Measurements from ENCODE around the gene EXD3. TPM values are rescaled to one million over a fixed set of nuclear protein-coding genes. Genes with fewer than 3 reads are reported as not detected.

EXD3 gene
- total RNA-seq, 2 experiments from 2014 or later: 20.8 to 27.0 TPM

DNA sequence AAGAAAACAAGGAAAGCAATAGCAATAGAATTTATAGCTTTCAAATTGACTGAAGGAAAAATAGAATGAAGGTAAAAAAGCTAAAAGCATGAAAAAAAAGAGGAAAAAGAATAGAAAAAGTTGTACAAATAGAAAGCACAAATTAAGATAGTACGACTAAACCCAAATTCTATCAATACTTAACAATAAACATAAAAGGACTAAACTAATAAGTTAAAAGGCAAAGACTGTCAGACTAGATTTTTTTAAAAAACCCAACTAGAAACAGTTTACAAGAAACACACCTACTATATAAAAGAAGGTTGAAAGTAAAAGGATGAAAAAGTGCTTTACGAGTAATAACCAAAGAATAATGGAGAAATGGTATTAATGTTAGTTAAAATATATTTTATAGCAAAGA lies 86.2 kb downstream of the EXD3 start:
- Histone ChIP-seq H3K9me2 (ENCODE audit: insufficient read depth, low read length) (no peaks in the 10 kb centered on the region), H3K4me2 (ENCODE audit: low read length) (no peak overlapping the region), H3K4me1 (ENCODE audit: insufficient read depth, low read length, poor library complexity, severe bottlenecking) (no peaks in the 10 kb centered on the region), H2AFZ (ENCODE audit: low read length) (no peak overlapping the region), H4K20me1 (ENCODE audit: insufficient read depth, low read length) (no peaks in the 10 kb centered on the region), H3K27ac (ENCODE audit: low read depth, low read length, poor library complexity, severe bottlenecking) (no peak overlapping the region), H3K9me3 (ENCODE audit: low read length) (no peaks in the 10 kb centered on the region; the same call in 1 of the 2 replicates), H3K79me2 (ENCODE audit: insufficient read depth, low read depth, low read length) (no peaks in the 10 kb centered on the region), H3K36me3 (ENCODE audit: insufficient read depth, low read length) (no peaks in the 10 kb centered on the region), H3K4me3 (ENCODE audit: low read depth, low read length, poor library complexity, severe bottlenecking) (no peak overlapping the region)
- ChIA-PET POLR2A (interaction anchor here (0.7 kb wide), 1 partner anchor 34 kb away, joined by 4 read pairs; no protein-coding TSS in a partner anchor), CTCF (ENCODE audit: unreplicated experiment) (no interaction called here)
- TF ChIP-seq, protein P1, sequence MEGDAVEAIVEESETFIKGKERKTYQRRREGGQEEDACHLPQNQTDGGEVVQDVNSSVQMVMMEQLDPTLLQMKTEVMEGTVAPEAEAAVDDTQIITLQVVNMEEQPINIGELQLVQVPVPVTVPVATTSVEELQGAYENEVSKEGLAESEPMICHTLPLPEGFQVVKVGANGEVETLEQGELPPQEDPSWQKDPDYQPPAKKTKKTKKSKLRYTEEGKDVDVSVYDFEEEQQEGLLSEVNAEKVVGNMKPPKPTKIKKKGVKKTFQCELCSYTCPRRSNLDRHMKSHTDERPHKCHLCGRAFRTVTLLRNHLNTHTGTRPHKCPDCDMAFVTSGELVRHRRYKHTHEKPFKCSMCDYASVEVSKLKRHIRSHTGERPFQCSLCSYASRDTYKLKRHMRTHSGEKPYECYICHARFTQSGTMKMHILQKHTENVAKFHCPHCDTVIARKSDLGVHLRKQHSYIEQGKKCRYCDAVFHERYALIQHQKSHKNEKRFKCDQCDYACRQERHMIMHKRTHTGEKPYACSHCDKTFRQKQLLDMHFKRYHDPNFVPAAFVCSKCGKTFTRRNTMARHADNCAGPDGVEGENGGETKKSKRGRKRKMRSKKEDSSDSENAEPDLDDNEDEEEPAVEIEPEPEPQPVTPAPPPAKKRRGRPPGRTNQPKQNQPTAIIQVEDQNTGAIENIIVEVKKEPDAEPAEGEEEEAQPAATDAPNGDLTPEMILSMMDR (conservative IDR thresholded peaks at IDR 0.05; ENCODE audit: low read length): no peak
- no peak for TF ChIP-seq EZH2phosphoT487 (IDR thresholded peaks at IDR 0.05; ENCODE audit: borderline replicate concordance, low read depth, low read length)
- intact Hi-C loops (cut with micrococcal nuclease; ENCODE audit: unreplicated experiment): no loop called here
- no peak for DNase-seq (ENCODE audit: low spot score)
- no TSS peak for BruUV-seq (replicated peaks)

DNA sequence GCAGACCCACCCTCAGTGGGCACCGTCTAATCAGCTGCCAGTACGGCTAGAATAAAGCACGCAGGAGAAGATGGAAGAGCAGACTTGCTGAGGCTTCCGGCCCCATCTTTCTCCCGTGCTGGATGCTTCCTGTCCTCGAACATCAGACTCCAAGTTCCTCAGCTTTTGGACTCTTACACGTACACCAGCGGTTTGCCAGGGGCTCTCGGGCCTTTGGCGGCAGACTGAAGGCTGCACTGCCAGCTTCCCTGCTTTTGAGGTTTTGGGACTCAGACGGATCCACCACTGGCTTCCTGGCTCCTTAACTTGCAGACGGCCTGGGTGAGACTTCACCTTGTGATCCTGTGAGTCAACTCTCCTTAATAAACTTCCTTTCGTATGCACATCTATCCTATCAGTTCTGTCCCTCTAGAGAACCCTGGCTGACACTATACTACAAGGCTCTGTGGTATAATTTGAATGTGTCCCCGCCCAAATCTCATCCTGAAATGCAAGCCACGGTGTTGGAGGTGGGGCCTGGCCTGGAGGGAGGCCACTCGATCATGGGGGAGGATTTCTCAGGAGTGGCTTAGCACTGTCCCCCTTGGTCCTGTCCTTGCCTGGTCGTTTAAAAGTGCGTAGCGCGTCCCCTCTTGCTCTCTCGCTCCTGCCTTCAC lies 89.8 kb downstream of the EXD3 start:
- ChIA-PET CTCF (ENCODE audit: unreplicated experiment) (no interaction called here), POLR2A (no interaction called here)
- Histone ChIP-seq H3K9me3 (ENCODE audit: low read length) (peaks cover 22% of the 10 kb centered on the region), H4K20me1 (ENCODE audit: insufficient read depth, low read length) (no peaks in the 10 kb centered on the region), H3K36me3 (ENCODE audit: insufficient read depth, low read length) (no peaks in the 10 kb centered on the region), H3K9me2 (ENCODE audit: insufficient read depth, low read length) (no peaks in the 10 kb centered on the region), H3K4me3 (ENCODE audit: low read depth, low read length, poor library complexity, severe bottlenecking) (no peak overlapping the region), H3K4me1 (ENCODE audit: insufficient read depth, low read length, poor library complexity, severe bottlenecking) (no peaks in the 10 kb centered on the region), H3K27ac (ENCODE audit: low read depth, low read length, poor library complexity, severe bottlenecking) (no peak overlapping the region), H3K4me2 (ENCODE audit: low read length) (no peak overlapping the region), H3K79me2 (ENCODE audit: insufficient read depth, low read depth, low read length) (no peaks in the 10 kb centered on the region), H2AFZ (ENCODE audit: low read length) (no peak overlapping the region)
- no peak for DNase-seq (ENCODE audit: low spot score)
- intact Hi-C loops (cut with micrococcal nuclease; ENCODE audit: unreplicated experiment): no loop called here
- no TSS peak for BruUV-seq (replicated peaks)
- TF ChIP-seq, protein P1 (conservative IDR thresholded peaks at IDR 0.05; ENCODE audit: low read length): no peak
- no peak for TF ChIP-seq EZH2phosphoT487 (IDR thresholded peaks at IDR 0.05; ENCODE audit: borderline replicate concordance, low read depth, low read length)

DNA sequence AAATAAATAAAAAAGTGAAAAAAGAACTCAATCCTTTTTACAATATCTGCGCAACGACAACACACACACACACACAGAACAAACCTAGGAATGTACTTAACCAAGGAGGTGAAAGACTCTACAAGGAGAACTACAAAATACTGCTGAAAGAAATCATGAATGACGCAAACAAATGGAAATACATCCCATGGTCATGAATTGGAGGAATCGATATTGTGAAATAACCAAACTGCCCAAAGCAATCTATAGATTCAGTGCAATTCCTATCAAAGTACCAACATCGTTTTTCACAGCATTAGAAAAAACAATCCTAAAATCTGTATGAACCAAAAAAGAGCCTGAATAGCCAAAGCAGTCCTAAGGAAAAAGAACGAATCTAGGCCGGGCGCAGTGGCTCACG lies 91.0 kb downstream of the EXD3 start:
- Histone ChIP-seq H4K20me1 (ENCODE audit: insufficient read depth, low read length) (no peaks in the 10 kb centered on the region), H3K27ac (ENCODE audit: low read depth, low read length, poor library complexity, severe bottlenecking) (no peak overlapping the region), H3K4me2 (ENCODE audit: low read length) (no peak overlapping the region), H3K36me3 (ENCODE audit: insufficient read depth, low read length) (no peaks in the 10 kb centered on the region), H3K4me3 (ENCODE audit: low read depth, low read length, poor library complexity, severe bottlenecking) (no peak overlapping the region), H3K9me2 (ENCODE audit: insufficient read depth, low read length) (no peaks in the 10 kb centered on the region), H3K79me2 (ENCODE audit: insufficient read depth, low read depth, low read length) (no peaks in the 10 kb centered on the region), H3K9me3 (ENCODE audit: low read length) (peaks cover 27% of the 10 kb centered on the region), H2AFZ (ENCODE audit: low read length) (no peak overlapping the region), H3K4me1 (ENCODE audit: insufficient read depth, low read length, poor library complexity, severe bottlenecking) (no peaks in the 10 kb centered on the region)
- CTCF ChIA-PET (ENCODE audit: unreplicated experiment): no interaction called here
- no TSS peak for BruUV-seq (replicated peaks)
- POLR2A ChIA-PET: no interaction called here
- intact Hi-C loops (cut with micrococcal nuclease; ENCODE audit: unreplicated experiment): no loop called here
- DNase-seq (ENCODE audit: low spot score): no peak
- TF ChIP-seq EZH2phosphoT487 (IDR thresholded peaks at IDR 0.05; ENCODE audit: borderline replicate concordance, low read depth, low read length): no peak
- TF ChIP-seq, protein P1 (conservative IDR thresholded peaks at IDR 0.05; ENCODE audit: low read length): no peak
